Gastrocnemius medialis (tissue), 4 donors: ENCODE measurements around the gene AANAT. TPM values are rescaled to one million over a fixed set of nuclear protein-coding genes. Genes with fewer than 3 reads are reported as not detected.

Source experiments
- ATAC-seq, 2 donors: fragments of 150-250 bp; one replicate each; pipeline ENCODE4 v1.9.1; 2016
- DNase-seq, 2 donors: peaks; one replicate each; pipeline ENCODE4 v3.0.0-alpha.2; 2019
- H3K27ac ChIP-seq, 4 donors: fragments of 200-600 bp; sonication (generic); 1 replicate in 1 of 4; 2 replicates in 3 of 4; pipeline ENCODE4 v1.5.1; 2016 to 2018; ENCODE audit warnings: mild to moderate bottlenecking in 2 of 4, moderate library complexity in 1 of 4
- H3K27me3 ChIP-seq, 3 donors: fragments of 200-600 bp; sonication (generic) in 2 of 3; 1 replicate in 1 of 3; 2 replicates in 2 of 3; pipeline versions ENCODE4 v1.5.1 to v1.6.0; 2016 to 2019; ENCODE audit warnings: mild to moderate bottlenecking in 1 of 3, moderate library complexity in 1 of 3
- H3K36me3 ChIP-seq, 2 donors: fragments of 200-600 bp; sonication (generic) in 1 of 2; one replicate each; pipeline ENCODE4 v1.5.1; 2017 to 2018
- H3K4me1 ChIP-seq, 2 donors: fragments of 200-600 bp; sonication (generic) in 1 of 2; one replicate each; pipeline ENCODE4 v1.5.1; 2016 to 2017; ENCODE audit warnings: mild to moderate bottlenecking in 2 of 2
- H3K4me3 ChIP-seq, 4 donors: fragments of 200-600 bp; sonication (generic) in 3 of 4; 1 replicate in 1 of 4; 2 replicates in 3 of 4; pipeline ENCODE4 v1.5.1; 2016 to 2019; ENCODE audit warnings: mild to moderate bottlenecking in 2 of 4
- H3K9me3 ChIP-seq, 3 donors: fragments of 200-600 bp; sonication (generic) in 2 of 3; 1 replicate in 1 of 3; 2 replicates in 2 of 3; pipeline ENCODE4 v1.5.1; 2016 to 2019
- POLR2A ChIP-seq, 2 donors: fragments of 450-650 bp; IDR thresholded peaks; one replicate each; pipeline ENCODE4 v1.6.1; 2017; ENCODE audit warnings: antibody characterized with exemption in 2 of 2, mild to moderate bottlenecking in 2 of 2, moderate library complexity in 2 of 2
- in situ Hi-C, 4 donors: fragments of 200-750 bp; cut with MboI; loops; one replicate each; pipeline versions ENCODE4 v1.15.0 to v1.8.0; 2017; ENCODE audit warnings: low sequenced_read_pairs in 4 of 4
- intact Hi-C: fragments of 100-400 bp; cut with DNase I; formaldehyde crosslinking; loops from one replicate; pipeline ENCODE4 v1.15.1; 2023; ENCODE audit warnings: low total_unique reads
- total RNA-seq, 4 donors: library from RNA; depleted of rRNA; stranded (reverse); fragments of >200 nt; gene quantifications; one replicate each; pipeline versions ENCODE4 v1.1.0 to v1.2.3, GENCODE V29; 2016
- TF ChIP-seq, protein P1 (sequence below), 5 experiments: fragments of 450-650 bp in 3 of 5; fragments of 200-600 bp in 2 of 5; sonication (generic) in 2 of 5; IDR thresholded peaks in 4 of 5; conservative IDR thresholded peaks in 1 of 5; 1 replicate in 4 of 5; 2 replicates in 1 of 5; pipeline ENCODE4 v1.5.1; 2016 to 2019; ENCODE audit warnings: antibody characterized with exemption in 5 of 5, mild to moderate bottlenecking in 3 of 5, moderate library complexity in 3 of 5

Gene AANAT
- total RNA-seq, 4 donors from 2014 or later = not detected

DNA sequence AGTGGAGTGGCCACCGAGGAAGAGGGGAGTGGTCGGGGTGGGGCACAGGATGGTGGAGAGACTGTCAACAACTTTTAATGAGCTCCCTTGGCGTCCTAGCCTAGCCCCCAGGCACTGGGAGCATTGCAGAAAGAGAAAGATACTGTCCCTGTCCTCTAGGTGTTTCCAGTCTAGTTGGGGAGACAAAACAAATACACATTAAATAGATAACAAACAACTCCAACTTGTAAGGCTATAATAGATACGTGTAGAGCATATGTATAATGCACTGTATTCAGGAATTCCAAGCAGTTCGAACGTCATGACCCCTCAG, 14.0 kb upstream of the AANAT start:
- H3K9me3 ChIP-seq = no peaks in the 10 kb centered on the region
- no peaks in the 10 kb centered on the region for H3K27me3 ChIP-seq
- peaks cover 20% of the 10 kb centered on the region in 2 donors for H3K4me1 ChIP-seq
- peak overlapping the region in 1 of 4 donors; percentile 78 for H3K4me3 ChIP-seq
- ATAC-seq (no peak), DNase-seq (no peak)
- H3K36me3 ChIP-seq = no peaks in the 10 kb centered on the region
- intact Hi-C loops = loop anchor here (2.0 to 5.0 kb wide), 2 partner anchors 36 to 45 kb away; no protein-coding TSS in a partner anchor
- in situ Hi-C loops = no loop called here
- TF ChIP-seq, protein P1, sequence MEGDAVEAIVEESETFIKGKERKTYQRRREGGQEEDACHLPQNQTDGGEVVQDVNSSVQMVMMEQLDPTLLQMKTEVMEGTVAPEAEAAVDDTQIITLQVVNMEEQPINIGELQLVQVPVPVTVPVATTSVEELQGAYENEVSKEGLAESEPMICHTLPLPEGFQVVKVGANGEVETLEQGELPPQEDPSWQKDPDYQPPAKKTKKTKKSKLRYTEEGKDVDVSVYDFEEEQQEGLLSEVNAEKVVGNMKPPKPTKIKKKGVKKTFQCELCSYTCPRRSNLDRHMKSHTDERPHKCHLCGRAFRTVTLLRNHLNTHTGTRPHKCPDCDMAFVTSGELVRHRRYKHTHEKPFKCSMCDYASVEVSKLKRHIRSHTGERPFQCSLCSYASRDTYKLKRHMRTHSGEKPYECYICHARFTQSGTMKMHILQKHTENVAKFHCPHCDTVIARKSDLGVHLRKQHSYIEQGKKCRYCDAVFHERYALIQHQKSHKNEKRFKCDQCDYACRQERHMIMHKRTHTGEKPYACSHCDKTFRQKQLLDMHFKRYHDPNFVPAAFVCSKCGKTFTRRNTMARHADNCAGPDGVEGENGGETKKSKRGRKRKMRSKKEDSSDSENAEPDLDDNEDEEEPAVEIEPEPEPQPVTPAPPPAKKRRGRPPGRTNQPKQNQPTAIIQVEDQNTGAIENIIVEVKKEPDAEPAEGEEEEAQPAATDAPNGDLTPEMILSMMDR (IDR thresholded peaks at IDR 0.05 in 4 of 5, conservative IDR thresholded peaks at IDR 0.05 in 1 of 5) = no peak
- no peak for TF ChIP-seq POLR2A (IDR thresholded peaks at IDR 0.05)
- peak overlapping the region in 1 of 4 donors; percentile 98 for H3K27ac ChIP-seq

DNA sequence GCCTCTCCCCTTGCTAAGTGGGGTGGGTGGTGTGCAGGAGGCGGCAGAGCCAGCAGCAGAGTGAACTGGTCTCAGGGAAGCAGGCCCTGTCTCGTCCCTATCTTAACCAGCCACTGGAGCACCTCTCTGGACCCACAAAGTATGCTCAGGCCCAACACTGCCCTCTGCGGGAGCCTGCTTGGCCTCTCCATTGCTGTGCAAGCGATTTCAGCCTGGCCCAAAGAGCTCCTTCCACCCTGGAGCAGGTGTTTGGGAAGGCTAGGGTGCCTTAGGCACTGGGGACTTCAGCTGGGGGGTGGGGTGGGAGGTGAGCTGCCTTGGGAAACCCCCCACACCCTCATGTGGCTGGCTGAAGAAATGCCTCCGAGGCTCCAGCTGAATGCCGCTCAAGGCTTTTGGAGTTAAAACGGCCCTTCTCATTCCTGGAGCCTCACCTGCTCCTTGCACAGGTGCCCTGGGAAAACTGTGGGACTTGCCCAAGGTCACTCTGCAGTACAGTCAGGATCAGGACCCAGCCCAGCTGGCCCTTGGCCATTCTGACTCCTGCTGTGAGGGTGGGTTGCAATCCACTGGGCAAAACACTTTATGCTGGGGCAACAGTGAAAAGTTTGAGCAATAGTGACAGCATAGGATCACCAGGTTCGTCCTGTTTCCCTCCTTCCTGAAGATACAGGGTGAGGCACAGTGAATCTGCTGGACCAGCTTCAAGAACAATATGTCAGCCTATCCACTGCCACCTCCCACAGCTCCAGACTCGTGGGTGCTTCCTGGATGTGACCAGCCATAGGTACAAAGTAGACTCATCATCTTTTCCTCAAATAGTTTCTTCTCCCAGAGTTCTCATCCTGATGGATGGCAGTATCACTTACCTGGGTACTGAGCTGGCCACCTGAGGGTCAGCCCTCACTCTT, 8.6 kb upstream of the AANAT start:
- peak; percentile 46 to 53 for ATAC-seq
- Histone ChIP-seq H3K4me3 (no peak overlapping the region), H3K27ac (no peak overlapping the region), H3K4me1 (no peaks in the 10 kb centered on the region), H3K9me3 (no peaks in the 10 kb centered on the region), H3K27me3 (no peaks in the 10 kb centered on the region), H3K36me3 (no peaks in the 10 kb centered on the region)
- intact Hi-C loops (no loop called here), in situ Hi-C loops (no loop called here)
- TF ChIP-seq, protein P1 (IDR thresholded peaks at IDR 0.05 in 4 of 5, conservative IDR thresholded peaks at IDR 0.05 in 1 of 5) = peak in 2 of 5 experiments; percentile 16 to 35
- no peak for TF ChIP-seq POLR2A (IDR thresholded peaks at IDR 0.05)
- DNase-seq = no peak

DNA sequence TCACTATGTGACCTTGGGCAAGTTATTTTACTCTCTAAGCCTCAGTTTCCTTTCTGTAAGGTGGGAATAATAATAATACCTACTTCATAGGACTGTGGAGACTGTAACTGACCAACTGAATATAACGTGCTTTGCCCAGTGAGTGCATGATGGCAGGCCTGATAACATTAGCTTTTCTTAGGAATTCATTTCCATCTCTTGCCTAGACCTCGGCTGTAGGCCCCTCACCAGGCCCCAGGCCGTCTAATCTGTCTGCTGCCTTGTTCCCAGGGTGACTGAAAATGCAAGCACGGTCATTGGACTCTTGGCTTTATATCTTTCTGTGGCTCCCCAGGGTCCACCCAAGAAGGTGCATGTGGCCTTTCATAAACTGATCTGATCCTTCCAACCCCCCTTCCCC, 7.7 kb upstream of the AANAT start:
- no peaks in the 10 kb centered on the region for H3K9me3 ChIP-seq
- no peaks in the 10 kb centered on the region for H3K27me3 ChIP-seq
- in situ Hi-C loops (no loop called here), intact Hi-C loops (no loop called here)
- H3K27ac ChIP-seq = no peak overlapping the region
- TF ChIP-seq, protein P1 (IDR thresholded peaks at IDR 0.05 in 4 of 5, conservative IDR thresholded peaks at IDR 0.05 in 1 of 5) = no peak
- no peak for TF ChIP-seq POLR2A (IDR thresholded peaks at IDR 0.05)
- H3K36me3 ChIP-seq = no peaks in the 10 kb centered on the region
- no peak for ATAC-seq
- no peaks in the 10 kb centered on the region for H3K4me1 ChIP-seq
- DNase-seq = no peak
- H3K4me3 ChIP-seq = no peak overlapping the region

DNA sequence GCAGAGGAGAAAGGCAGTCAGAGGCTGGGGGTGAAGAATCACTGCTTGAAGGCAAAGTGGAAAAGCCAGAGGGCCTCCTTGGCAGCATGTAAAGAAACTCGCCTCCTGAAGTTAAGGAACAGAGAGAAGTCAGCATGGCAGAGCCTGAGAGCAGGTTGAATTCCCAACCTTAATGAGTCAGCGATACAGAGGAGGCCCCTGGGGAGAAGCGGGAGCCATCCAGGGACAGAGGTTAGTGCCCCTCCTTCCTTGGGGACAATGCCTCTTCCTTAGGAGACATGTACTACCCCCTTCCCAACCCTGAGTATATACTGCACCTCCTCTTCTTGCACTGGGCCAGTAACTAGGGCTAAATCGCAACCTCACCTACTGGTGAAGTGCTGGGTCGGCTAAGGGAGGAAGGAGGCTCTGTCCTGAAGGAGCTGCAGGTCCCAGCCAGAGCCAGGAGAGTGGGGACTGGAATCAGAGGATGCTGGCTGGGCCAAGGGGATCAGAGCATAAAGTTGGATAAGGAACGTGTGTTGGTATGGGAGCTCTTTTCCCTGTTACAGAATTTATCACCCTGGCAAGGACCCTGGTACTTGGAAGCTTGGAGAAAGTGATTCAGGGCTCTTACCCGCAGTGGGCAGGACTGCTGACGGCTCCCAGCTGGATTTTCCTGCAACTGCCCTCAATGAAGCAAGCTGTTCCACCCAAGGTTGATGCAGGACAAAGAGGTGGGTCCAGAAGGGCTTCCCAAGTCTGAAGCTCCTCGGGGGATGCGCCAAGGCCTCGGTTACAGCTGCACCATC, 5.4 kb upstream of the AANAT start:
- Histone ChIP-seq H3K27ac (no peak overlapping the region), H3K36me3 (no peaks in the 10 kb centered on the region), H3K4me3 (no peak overlapping the region), H3K27me3 (no peaks in the 10 kb centered on the region), H3K4me1 (peaks cover 0 to 3% of the 10 kb centered on the region in 2 donors), H3K9me3 (no peaks in the 10 kb centered on the region)
- ATAC-seq (no peak), DNase-seq (no peak)
- in situ Hi-C loops = no loop called here
- intact Hi-C loops = no loop called here
- TF ChIP-seq, protein P1 (IDR thresholded peaks at IDR 0.05 in 4 of 5, conservative IDR thresholded peaks at IDR 0.05 in 1 of 5) = no peak
- TF ChIP-seq POLR2A (IDR thresholded peaks at IDR 0.05) = no peak
